ENCODE data around the gene ZNF197. TPM values are rescaled to one million over a fixed set of nuclear protein-coding genes. Genes with fewer than 3 reads are reported as not detected.

The ZNF197 gene
- total and polyA plus RNA-seq, 2 of the 13 experiments (the other 11 are each of a cell fraction or from before 2014, with no cell fraction given) = 1.8 to 6.8 TPM

- TF ChIP-seq CEBPZ (IDR thresholded peaks at IDR 0.05; ENCODE audit: low read length) (no peak), ZNF580 (CRISPR knock-in tag; IDR thresholded peaks at IDR 0.05; ENCODE audit: borderline replicate concordance, low read depth) (peak; percentile 31; the same call in 1 of the 2 replicates), ZNF720 (CRISPR knock-in tag; IDR thresholded peaks at IDR 0.05) (no peak), ZBTB34 (CRISPR knock-in tag; IDR thresholded peaks at IDR 0.05) (no peak), RARA (CRISPR knock-in tag; IDR thresholded peaks at IDR 0.05) (no peak), ZHX2 (IDR thresholded peaks at IDR 0.05; ENCODE audit: low read depth) (no peak), ZHX2 (CRISPR knock-in tag; IDR thresholded peaks at IDR 0.05; ENCODE audit: borderline replicate concordance) (no peak), TIGD3 (CRISPR knock-in tag; IDR thresholded peaks at IDR 0.05; ENCODE audit: borderline replicate concordance) (no peak), THAP9 (CRISPR knock-in tag; IDR thresholded peaks at IDR 0.05; ENCODE audit: borderline replicate concordance) (no peak)
Measured at GRCh38 chr3:44584646-44585501, 40.0 kb upstream of the ZNF197 start, which contains the start of gene ZNF660 (continued).
